IgD-negative memory B cell (primary cell): ENCODE results near the gene TFAP2A. TPM values are rescaled to one million over a fixed set of nuclear protein-coding genes. Genes with fewer than 3 reads are reported as not detected.
A peak's percentile ranks its signal among the peaks of the same experiment; 100 is the strongest.

Experiments
- H3K27ac Mint-ChIP-seq, 3 donors: one replicate each; pipeline ENCODE4 v1.8.0; 2020 to 2022; ENCODE audit warnings: mild to moderate bottlenecking in 3 of 3, mixed read lengths in 3 of 3, moderate library complexity in 1 of 3
- H3K27me3 Mint-ChIP-seq: one replicate; pipeline ENCODE4 v1.8.0; 2021; ENCODE audit warnings: mixed read lengths
- H3K36me3 Mint-ChIP-seq: one replicate; pipeline ENCODE4 v1.8.0; 2020; ENCODE audit warnings: mild to moderate bottlenecking, mixed read lengths
- H3K4me1 Mint-ChIP-seq, 3 donors: one replicate each; pipeline ENCODE4 v1.8.0; 2020 to 2022; ENCODE audit warnings: mixed read lengths in 3 of 3, mild to moderate bottlenecking in 1 of 3
- H3K4me3 Mint-ChIP-seq, 4 donors: one replicate each; pipeline ENCODE4 v1.8.0; 2020 to 2022; ENCODE audit warnings: mild to moderate bottlenecking in 4 of 4, mixed read lengths in 4 of 4, moderate library complexity in 3 of 4
- H3K9me3 Mint-ChIP-seq, 3 donors: one replicate each; pipeline ENCODE4 v1.8.0; 2020 to 2021; ENCODE audit warnings: mixed read lengths in 3 of 3, mild to moderate bottlenecking in 1 of 3
- polyA plus RNA-seq: library from polyadenylated mRNA; unstranded; fragments of 300-500 nt; fragmentation: Illumina TruSeq; gene quantifications from one replicate; pipeline ENCODE4 v1.2.3, GENCODE V29; 2021

TFAP2A gene
- polyA plus RNA-seq, 1 donor from 2014 or later: not detected

DNA sequence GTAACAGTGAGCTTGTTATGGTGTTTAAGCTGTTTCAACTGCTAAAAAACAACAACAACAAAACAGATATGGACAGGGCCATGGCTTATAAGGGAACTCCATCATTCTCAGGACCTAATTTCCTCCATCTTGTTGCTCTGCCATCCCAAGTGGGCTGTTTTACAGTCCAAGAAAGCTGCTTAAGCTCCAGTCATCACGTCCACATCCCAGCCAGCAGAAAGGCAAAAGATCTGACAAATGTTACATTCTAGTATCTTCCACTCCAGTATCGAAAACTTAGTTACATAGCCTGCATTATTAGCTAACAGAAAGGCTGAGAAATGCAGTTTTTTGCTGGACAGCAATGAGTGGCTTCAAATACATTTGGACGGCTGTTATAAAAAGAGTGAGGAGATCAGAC is 23.0 kb upstream of the TFAP2A start:
- Mint-ChIP-seq H3K27ac (no peak overlapping the region), H3K9me3 (peaks cover 0 to 4% (median 0%) of the 10 kb centered on the region in 3 donors), H3K4me3 (no peak overlapping the region), H3K4me1 (peaks cover 4 to 6% (median 4%) of the 10 kb centered on the region in 3 donors), H3K27me3 (peaks cover 16% of the 10 kb centered on the region), H3K36me3 (peaks cover 3% of the 10 kb centered on the region)

DNA sequence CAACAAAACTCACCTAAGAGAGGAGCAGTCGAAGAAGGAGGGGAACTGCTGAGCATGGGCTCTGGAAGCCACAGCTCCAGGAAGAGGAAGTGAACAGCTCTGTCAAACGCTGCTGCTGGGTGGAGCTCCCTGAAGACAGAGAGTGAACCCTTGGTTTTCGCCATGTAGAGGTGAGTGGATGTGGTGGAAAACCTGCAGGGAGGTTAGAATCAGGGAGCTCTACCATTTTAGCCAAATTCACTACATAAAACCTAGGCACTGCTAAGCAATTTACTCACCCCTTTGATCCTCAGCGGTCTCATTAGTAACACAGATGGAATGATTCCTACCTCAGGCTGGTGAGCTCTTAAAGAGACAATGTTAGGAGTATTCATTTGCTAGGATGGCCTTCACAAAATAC is 19.4 kb upstream of the TFAP2A start:
- H3K27ac Mint-ChIP-seq: no peak overlapping the region
- H3K27me3 Mint-ChIP-seq: peaks cover 18% of the 10 kb centered on the region
- H3K36me3 Mint-ChIP-seq: no peaks in the 10 kb centered on the region
- H3K9me3 Mint-ChIP-seq: no peaks in the 10 kb centered on the region
- no peak overlapping the region for H3K4me3 Mint-ChIP-seq
- peaks cover 2 to 11% (median 10%) of the 10 kb centered on the region in 3 donors for H3K4me1 Mint-ChIP-seq

DNA sequence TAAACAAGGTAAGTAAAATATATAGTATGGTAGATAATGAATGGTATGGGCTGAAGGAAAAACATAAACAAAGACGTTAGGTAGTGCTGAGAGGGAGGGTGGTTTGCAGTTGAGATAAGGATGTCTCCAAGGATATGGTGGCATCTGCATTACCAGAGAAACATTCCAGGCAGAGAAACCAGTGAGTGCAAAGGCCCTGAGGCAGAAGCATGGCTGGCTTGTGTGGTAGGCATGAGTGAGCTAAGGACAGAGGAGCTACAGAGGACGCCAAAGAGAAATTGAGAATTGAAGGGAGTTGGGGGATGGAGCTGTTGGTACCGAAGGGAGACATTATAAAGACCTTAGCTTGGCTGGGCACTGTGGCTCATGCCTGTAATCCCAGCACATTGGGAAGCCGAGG is 18.4 kb upstream of the TFAP2A start:
- Mint-ChIP-seq H3K27ac (no peak overlapping the region), H3K36me3 (no peaks in the 10 kb centered on the region), H3K4me3 (no peak overlapping the region), H3K4me1 (peaks cover 2 to 11% (median 10%) of the 10 kb centered on the region in 3 donors), H3K9me3 (no peaks in the 10 kb centered on the region), H3K27me3 (peaks cover 19% of the 10 kb centered on the region)

DNA sequence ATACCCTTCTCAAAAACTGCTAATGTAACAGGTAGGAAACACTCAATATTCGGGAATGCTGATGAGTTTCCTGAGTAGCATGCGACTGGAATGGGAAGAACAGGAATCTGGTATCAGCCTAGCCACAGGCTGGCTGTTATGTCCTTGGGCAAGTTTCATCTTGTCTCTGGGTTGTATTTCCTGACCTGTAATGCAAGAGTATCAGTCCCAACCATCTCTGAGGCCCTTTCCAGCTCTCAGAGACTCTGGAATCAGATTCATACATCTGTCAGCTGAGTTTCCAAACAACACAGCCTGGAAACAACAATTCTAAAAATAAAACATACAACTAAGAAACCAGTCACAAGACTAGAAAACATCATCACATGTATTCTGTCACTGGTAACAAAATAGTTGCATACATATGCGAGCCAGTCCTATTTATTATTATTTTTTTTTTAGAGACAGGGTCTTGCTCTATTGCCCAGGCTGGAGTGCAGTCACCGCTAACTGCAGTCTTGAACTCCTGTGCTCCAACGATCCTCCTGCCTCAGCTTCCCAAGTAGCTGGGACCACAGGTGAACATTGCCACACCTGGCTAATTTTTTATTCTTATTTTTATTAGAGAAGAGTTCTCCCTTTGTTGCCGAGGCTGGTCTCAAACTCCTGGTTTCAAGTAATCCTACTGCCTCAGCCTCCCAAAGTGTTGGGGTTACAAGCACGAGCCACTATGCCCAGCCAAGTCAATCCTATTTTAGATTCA is 16.7 kb upstream of the TFAP2A start:
- Mint-ChIP-seq H3K27me3 (peaks cover 25% of the 10 kb centered on the region), H3K36me3 (no peaks in the 10 kb centered on the region), H3K9me3 (no peaks in the 10 kb centered on the region), H3K4me1 (peaks cover 2 to 13% (median 10%) of the 10 kb centered on the region in 3 donors), H3K4me3 (no peak overlapping the region), H3K27ac (no peak overlapping the region)

DNA sequence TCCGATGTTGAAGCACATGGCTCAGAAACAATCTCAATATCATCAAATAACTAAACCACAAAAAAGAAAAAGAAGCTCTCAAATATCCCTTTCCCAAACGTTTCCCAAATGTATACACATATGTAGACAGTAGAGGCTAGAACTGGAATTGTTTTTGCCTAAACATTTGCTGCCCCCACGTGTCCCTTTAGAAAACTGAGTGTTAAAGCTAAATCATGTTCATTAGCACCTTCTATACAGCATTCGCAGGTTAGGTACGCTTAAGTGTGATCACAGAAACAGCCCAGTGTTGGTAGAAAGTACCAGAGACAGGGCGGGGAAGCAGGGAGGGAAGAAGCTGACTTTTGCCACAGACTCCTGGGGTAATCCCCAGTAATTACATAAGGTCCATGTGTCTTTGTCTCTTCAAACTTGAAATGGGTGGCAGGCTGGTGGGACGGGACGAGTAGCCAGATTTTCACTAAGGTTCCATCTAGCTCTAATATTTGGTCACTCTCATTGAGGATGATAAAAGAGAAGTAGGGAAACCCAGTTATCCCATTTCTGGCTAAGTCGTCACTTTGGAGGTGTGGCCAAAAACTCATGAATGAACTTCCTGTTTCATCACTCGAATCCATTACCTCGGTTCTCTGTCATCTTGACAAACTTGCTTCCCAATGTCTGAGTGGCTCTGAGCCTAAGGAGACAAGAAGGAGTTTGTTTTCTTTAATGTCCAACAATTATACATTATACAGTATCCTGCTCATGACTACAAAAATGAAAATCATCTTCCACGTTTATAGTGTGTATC is 15.0 kb upstream of the TFAP2A start:
- H3K4me1 Mint-ChIP-seq: peaks cover 2 to 18% (median 5%) of the 10 kb centered on the region in 3 donors
- peaks cover 0 to 4% (median 0%) of the 10 kb centered on the region in 3 donors for H3K9me3 Mint-ChIP-seq
- peaks cover 39% of the 10 kb centered on the region for H3K27me3 Mint-ChIP-seq
- peak overlapping the region in 2 of 4 donors; percentile 30 to 77 for H3K4me3 Mint-ChIP-seq
- no peak overlapping the region for H3K27ac Mint-ChIP-seq
- peaks cover 3% of the 10 kb centered on the region for H3K36me3 Mint-ChIP-seq

DNA sequence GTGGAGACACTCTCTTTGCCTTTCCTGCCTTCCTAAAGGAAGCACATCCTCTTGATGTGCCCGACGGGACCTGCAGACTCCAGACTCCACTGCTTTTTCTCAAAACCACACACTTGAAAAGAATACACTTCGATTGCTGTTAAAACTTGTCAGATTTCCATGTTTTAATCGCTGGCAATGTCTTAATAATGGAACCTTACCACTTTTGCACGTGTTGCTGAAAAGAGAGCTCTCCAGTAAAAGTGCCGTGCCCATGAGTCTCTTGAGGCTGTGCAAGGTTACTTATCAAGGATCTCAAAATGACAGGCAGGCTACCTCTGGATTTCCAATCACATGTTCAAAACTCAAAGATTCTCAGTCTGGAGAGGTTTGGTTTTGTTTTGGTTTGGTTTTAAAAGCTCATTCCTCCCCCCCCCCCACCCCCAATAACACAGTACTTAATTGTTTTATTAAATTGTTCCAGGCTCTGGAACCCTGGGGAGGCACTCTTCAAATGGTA is 12.0 kb upstream of the TFAP2A start:
- peaks cover 0 to 8% (median 2%) of the 10 kb centered on the region in 3 donors for H3K9me3 Mint-ChIP-seq
- H3K27ac Mint-ChIP-seq: no peak overlapping the region
- peaks cover 3% of the 10 kb centered on the region for H3K36me3 Mint-ChIP-seq
- H3K4me1 Mint-ChIP-seq: peaks cover 8 to 23% (median 14%) of the 10 kb centered on the region in 3 donors
- peak overlapping the region; percentile 68 to 89 (median 82) for H3K4me3 Mint-ChIP-seq
- peaks cover 59% of the 10 kb centered on the region for H3K27me3 Mint-ChIP-seq

DNA sequence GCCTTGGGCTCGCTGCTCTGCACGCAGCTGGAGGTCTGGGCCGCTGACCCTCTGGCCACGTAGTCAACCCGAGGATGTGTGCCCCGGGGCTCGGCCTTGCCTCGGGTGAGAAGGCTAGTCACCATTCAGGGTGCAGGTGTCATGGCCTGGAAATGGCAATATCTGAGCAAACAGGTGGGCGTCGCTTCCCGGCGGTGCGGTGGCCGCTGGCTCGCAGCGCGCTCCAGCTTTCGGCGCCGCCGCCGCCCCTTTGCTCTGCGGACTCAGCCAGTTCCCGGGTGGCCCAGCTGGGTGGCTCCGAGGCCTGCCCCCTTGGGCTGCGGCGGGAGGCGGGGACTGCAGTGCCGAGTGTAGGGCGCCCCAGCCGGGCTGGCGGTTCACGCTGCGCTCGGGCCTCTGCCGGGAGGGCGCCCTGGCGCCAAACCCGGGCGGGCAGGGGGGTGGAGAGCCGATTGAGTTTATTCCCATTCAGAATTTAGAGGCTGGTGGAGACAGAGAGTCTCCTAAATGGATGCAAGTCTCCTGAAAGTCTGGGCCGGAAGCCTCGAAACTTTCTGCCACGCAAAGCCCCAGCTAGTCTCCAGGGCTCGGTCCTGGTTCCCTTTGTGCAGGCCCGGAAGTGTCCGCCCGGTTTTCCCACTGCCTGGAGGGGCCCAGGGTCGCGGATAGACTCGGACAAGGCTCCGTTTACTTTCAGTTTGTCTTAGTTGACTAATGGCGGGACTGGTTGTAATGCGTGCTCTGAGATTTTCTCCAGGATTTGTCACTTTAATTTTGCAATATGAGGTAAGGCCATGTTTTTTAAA is 11.3 kb upstream of the TFAP2A start:
- H3K27me3 Mint-ChIP-seq: peaks cover 66% of the 10 kb centered on the region
- peaks cover 3% of the 10 kb centered on the region for H3K36me3 Mint-ChIP-seq
- peak overlapping the region; percentile 63 to 77 (median 75) for H3K27ac Mint-ChIP-seq
- peaks cover 2 to 8% (median 5%) of the 10 kb centered on the region in 3 donors for H3K9me3 Mint-ChIP-seq
- peaks cover 8 to 26% (median 14%) of the 10 kb centered on the region in 3 donors for H3K4me1 Mint-ChIP-seq
- H3K4me3 Mint-ChIP-seq: peak overlapping the region; percentile 68 to 89 (median 82)

DNA sequence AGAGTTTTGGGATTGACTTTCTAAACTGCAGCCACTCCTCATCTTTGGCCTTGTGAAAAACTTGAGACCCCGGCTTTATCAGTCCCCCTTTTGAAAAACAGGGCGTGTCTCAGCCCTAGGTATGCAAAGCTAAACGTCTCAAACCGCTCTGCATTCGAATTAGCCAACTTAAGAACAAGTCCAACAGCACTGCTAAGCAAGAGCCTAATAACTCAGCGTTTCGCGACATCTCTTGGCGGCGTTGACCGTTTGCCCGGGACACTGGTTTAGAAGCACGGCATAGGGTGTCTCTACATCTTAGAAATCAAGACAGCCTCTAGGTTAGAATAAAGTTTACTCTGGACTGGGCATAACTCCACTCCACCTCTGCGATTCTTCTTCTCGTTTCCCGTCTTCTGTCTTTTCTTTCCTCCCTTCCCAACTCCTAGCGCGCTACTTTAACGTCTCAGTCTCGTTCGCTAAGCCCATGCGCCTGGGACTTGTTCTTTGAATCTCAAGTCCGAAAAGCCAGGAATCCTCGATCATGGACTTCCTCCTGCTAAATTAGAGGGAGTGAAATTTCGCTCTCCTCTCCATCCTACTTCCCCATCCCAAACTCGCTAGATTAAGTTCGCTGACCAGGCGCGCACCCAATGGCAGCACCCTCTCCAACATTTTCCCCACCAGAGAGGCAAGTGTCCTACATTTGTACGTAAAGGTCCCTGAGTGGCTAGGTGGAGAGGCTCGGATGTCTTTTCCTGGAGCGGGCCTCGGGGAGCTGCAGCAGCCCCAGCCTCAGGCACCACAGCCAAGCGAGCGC is 10.5 kb upstream of the TFAP2A start:
- Mint-ChIP-seq H3K4me3 (peak overlapping the region in 3 of 4 donors; percentile 11 to 48 (median 44)), H3K9me3 (peaks cover 2 to 8% (median 5%) of the 10 kb centered on the region in 3 donors), H3K4me1 (peaks cover 8 to 26% (median 10%) of the 10 kb centered on the region in 3 donors), H3K27ac (peak overlapping the region; percentile 63 to 77 (median 75)), H3K27me3 (peaks cover 68% of the 10 kb centered on the region), H3K36me3 (peaks cover 3% of the 10 kb centered on the region)

DNA sequence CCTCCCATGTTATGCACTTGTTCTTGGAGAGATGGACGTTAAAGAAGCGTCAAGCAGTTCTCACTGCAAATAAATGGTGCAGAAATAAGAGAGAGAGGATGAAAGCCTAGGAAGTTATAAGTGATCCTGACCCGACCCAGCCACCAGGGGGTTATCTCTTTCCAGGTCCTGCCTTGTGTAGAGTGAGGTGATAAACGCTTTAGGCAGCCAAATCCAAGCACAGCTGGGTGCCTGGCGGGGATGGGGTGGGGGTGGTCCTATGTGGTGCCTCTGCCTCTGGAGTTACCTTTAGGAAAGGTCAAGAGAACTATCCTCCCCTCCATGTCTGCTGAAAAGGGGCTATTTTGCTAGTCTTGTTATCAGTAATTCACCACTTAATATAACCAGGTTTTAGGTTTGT is 9.2 kb upstream of the TFAP2A start:
- peaks cover 3% of the 10 kb centered on the region for H3K36me3 Mint-ChIP-seq
- peaks cover 8 to 20% (median 10%) of the 10 kb centered on the region in 3 donors for H3K4me1 Mint-ChIP-seq
- H3K27me3 Mint-ChIP-seq: peaks cover 72% of the 10 kb centered on the region
- peak overlapping the region in 1 of 4 donors; percentile 58 for H3K4me3 Mint-ChIP-seq
- peaks cover 2 to 8% (median 5%) of the 10 kb centered on the region in 3 donors for H3K9me3 Mint-ChIP-seq
- H3K27ac Mint-ChIP-seq: peak overlapping the region in 2 of 3 donors; percentile 77 to 92

DNA sequence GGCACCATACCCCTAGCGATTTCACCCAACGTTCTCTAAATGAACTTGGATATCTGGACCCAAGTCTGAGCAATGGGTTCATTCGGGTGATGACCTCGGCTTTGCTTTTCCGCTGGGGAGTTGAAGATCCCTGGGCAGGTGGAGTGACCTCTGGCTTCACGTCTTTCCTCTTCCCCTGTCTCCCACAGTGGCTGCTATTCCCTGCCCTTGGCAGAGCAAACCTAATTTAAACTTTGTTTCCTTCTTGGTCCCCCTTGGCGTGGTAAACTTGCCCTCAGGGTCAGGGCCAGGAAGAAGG is 7.8 kb upstream of the TFAP2A start:
- Mint-ChIP-seq H3K36me3 (peaks cover 3% of the 10 kb centered on the region), H3K4me1 (peaks cover 8 to 20% (median 10%) of the 10 kb centered on the region in 3 donors), H3K9me3 (peaks cover 2 to 9% (median 8%) of the 10 kb centered on the region in 3 donors), H3K4me3 (peak overlapping the region; percentile 28 to 63 (median 54)), H3K27me3 (peaks cover 78% of the 10 kb centered on the region), H3K27ac (peak overlapping the region in 2 of 3 donors; percentile 77 to 92)

DNA sequence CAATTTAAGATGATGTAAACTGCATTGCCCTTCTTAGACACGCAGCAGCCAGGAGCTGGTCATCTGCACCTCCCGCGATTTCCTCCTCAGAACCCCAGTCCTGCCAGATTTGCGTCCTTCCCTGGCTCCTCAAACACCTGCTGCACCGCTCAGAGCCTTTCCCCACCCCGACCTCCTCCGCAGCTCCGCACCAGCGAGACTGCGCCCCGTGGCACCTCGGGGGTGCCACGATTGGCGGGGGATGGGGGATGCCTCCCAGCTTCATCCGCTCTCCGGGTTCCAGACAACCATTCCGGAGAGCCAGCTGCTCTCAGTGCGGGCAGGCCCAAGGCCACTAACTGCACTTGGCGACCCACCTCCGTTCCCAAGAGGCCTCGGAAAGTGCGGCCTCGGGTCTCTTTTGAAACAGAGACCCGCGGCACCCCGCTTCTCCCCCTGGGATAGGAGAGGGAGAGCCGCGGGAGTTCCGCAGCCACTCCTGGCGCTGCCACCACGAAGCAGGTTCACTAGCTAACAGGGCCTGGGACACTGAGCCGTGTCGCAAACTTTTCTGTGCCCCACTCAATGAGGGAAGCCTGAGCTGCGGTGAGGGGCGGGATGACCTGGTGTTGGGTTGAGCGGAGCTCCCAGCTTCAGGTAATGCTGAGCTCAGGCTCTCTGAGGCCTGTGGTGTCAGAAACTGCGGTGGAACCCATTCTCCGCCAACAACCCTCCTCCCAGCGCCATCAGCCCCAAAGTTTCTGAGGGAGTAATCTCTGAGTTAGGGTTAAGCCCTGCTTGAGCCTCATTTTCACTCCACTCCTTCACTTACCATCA is 7.3 kb upstream of the TFAP2A start:
- peak overlapping the region in 2 of 3 donors; percentile 77 to 95 for H3K27ac Mint-ChIP-seq
- H3K9me3 Mint-ChIP-seq: peaks cover 2 to 9% (median 8%) of the 10 kb centered on the region in 3 donors
- H3K36me3 Mint-ChIP-seq: peaks cover 3% of the 10 kb centered on the region
- H3K27me3 Mint-ChIP-seq: peaks cover 79% of the 10 kb centered on the region
- peak overlapping the region in 2 of 4 donors; percentile 51 to 53 for H3K4me3 Mint-ChIP-seq
- peaks cover 8 to 20% (median 10%) of the 10 kb centered on the region in 3 donors for H3K4me1 Mint-ChIP-seq

DNA sequence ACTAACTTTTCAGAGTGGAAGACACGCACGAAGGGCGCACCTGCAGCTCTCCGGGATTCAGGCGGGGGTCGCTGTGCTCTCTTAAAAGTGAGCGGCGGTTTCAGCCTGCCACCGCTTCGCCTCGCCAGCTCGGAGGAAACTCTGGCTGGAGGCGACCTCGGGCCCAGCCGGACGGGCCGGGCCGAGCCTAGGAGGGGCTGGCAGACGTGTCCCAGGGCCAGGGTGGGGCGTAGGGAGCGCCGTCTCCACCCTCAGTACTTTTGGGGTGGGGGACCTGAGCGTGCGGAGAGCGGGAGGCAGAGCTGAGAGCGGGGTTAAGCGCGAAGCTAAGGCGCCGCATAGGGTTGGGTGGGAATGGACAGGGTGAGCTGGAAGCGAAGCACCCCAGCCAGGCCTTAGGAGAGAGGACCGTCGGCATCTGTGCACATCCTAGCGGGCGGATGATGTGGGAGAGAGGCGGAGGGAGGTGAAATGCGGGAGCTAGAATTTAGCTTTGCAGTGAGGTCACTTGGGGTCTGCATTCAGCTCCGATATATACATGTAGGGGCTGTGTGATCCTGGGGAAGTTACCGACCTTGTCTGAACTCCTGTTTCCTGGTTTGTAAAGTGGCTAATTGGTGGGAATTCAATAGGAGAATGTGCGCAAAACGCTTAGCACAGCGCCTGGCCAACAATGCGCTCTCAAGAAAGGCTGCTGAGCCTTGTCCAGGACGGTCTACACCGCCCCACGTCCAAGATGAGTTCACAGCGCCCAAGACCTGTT is 6.5 kb upstream of the TFAP2A start:
- peak overlapping the region in 3 of 4 donors; percentile 16 to 51 (median 29) for H3K4me3 Mint-ChIP-seq
- H3K27ac Mint-ChIP-seq: peak overlapping the region; percentile 77 to 95 (median 80)
- peaks cover 8 to 16% (median 10%) of the 10 kb centered on the region in 3 donors for H3K4me1 Mint-ChIP-seq
- H3K27me3 Mint-ChIP-seq: peaks cover 80% of the 10 kb centered on the region
- H3K36me3 Mint-ChIP-seq: peaks cover 3% of the 10 kb centered on the region
- H3K9me3 Mint-ChIP-seq: peaks cover 2 to 11% (median 8%) of the 10 kb centered on the region in 3 donors
